H9 (cell line): ENCODE data around the gene KIT. TPM values are rescaled to one million over a fixed set of nuclear protein-coding genes. Genes with fewer than 3 reads are reported as not detected.

Experiments
- DNase-seq: peaks from one replicate; pipeline ENCODE4 v3.0.0-alpha.2; 2017
- H2AFZ ChIP-seq: one replicate; pipeline ENCODE4 v1.6.1; 2013; ENCODE audit warnings: mild to moderate bottlenecking, low read length, control low read depth, moderate library complexity
- H2AK5ac ChIP-seq: 2 replicates; pipeline ENCODE4 v1.6.1; 2013; ENCODE audit warnings: low read length, control low read depth, mixed read lengths; ENCODE audit not compliant: insufficient read length
- H2BK120ac ChIP-seq: one replicate; pipeline ENCODE4 v1.6.1; 2013; ENCODE audit warnings: low read depth, mild to moderate bottlenecking, low read length, control low read depth, inconsistent platforms; ENCODE audit not compliant: poor library complexity, severe bottlenecking
- H2BK12ac ChIP-seq: 2 replicates; pipeline ENCODE4 v1.6.1; 2013; ENCODE audit warnings: low read length, control low read depth, mixed read lengths, low read depth; ENCODE audit not compliant: insufficient read length
- H2BK15ac ChIP-seq: 2 replicates; pipeline ENCODE4 v1.6.1; 2013; ENCODE audit warnings: low read depth, low read length, control low read depth
- H2BK20ac ChIP-seq: one replicate; pipeline ENCODE4 v1.6.1; 2013; ENCODE audit warnings: low read depth, mild to moderate bottlenecking, low read length, control low read depth, inconsistent platforms; ENCODE audit not compliant: poor library complexity, severe bottlenecking
- H2BK5ac ChIP-seq: 2 replicates; pipeline ENCODE4 v1.6.1; 2013; ENCODE audit warnings: low read length, control low read depth, mixed read lengths; ENCODE audit not compliant: insufficient read length
- H3K14ac ChIP-seq: 2 replicates; pipeline ENCODE4 v1.6.1; 2013; ENCODE audit warnings: low read length, control low read depth; ENCODE audit not compliant: insufficient read depth
- H3K18ac ChIP-seq: 2 replicates; pipeline ENCODE4 v1.6.1; 2013; ENCODE audit warnings: low read depth, mild to moderate bottlenecking, mixed read lengths, low read length, control low read depth; ENCODE audit not compliant: insufficient read length
- H3K23ac ChIP-seq: 2 replicates; pipeline ENCODE4 v1.6.1; 2013; ENCODE audit warnings: low read length, control low read depth, mixed read lengths, low read depth; ENCODE audit not compliant: insufficient read length
- H3K23me2 ChIP-seq: 2 replicates; pipeline ENCODE4 v1.6.1; 2013; ENCODE audit warnings: low read depth, mild to moderate bottlenecking, mixed read lengths, low read length, control low read depth; ENCODE audit not compliant: insufficient read length, poor library complexity, severe bottlenecking
- H3K27ac ChIP-seq: 2 replicates; pipeline ENCODE4 v1.5.1; 2013; ENCODE audit warnings: low read length, control low read depth, mixed read lengths, low read depth; ENCODE audit not compliant: insufficient read length
- H3K27me3 ChIP-seq: 2 replicates; pipeline ENCODE4 v1.6.1; 2013; ENCODE audit warnings: low read length, control low read depth, inconsistent platforms; ENCODE audit not compliant: insufficient read depth
- H3K4ac ChIP-seq: 2 replicates; pipeline ENCODE4 v1.6.1; 2013; ENCODE audit warnings: low read depth, mild to moderate bottlenecking, control low read depth, inconsistent platforms, low read length, moderate library complexity
- H3K4me1 ChIP-seq: 2 replicates; pipeline ENCODE4 v1.6.1; 2013; ENCODE audit warnings: low read length, control low read depth, inconsistent platforms; ENCODE audit not compliant: insufficient read depth
- H3K4me2 ChIP-seq: 2 replicates; pipeline ENCODE4 v1.6.1; 2013; ENCODE audit warnings: low read length, control low read depth, mixed read lengths; ENCODE audit not compliant: insufficient read length, insufficient read depth
- H3K56ac ChIP-seq: 2 replicates; pipeline ENCODE4 v1.6.1; 2013; ENCODE audit warnings: low read depth, mild to moderate bottlenecking, mixed read lengths, low read length, control low read depth; ENCODE audit not compliant: insufficient read length
- H3K79me1 ChIP-seq: 2 replicates; pipeline ENCODE4 v1.6.1; 2013; ENCODE audit warnings: low read depth, mild to moderate bottlenecking, moderate library complexity, low read length, control low read depth, inconsistent platforms; ENCODE audit not compliant: insufficient read depth, poor library complexity, severe bottlenecking
- H3K79me2 ChIP-seq: 2 replicates; pipeline ENCODE4 v1.6.1; 2013; ENCODE audit warnings: low read length, control low read depth, inconsistent platforms; ENCODE audit not compliant: insufficient read depth
- H3K9ac ChIP-seq: 2 replicates; pipeline ENCODE4 v1.6.1; 2013; ENCODE audit warnings: low read length, control low read depth, mixed read lengths; ENCODE audit not compliant: insufficient read length; ENCODE audit errors: extremely low read depth
- H3K9me3 ChIP-seq: one replicate; pipeline ENCODE4 v1.6.1; 2013; ENCODE audit warnings: low read depth, low read length, inconsistent platforms; ENCODE audit not compliant: control insufficient read depth
- H3T11ph ChIP-seq: one replicate; pipeline ENCODE4 v1.6.1; 2013; ENCODE audit warnings: mild to moderate bottlenecking, low read length, control low read depth, inconsistent platforms
- H4K20me1 ChIP-seq: one replicate; pipeline ENCODE4 v1.6.1; 2013; ENCODE audit not compliant: control insufficient read depth, insufficient read length, insufficient read depth
- H4K5ac ChIP-seq: 2 replicates; pipeline ENCODE4 v1.6.1; 2013; ENCODE audit warnings: low read depth, mild to moderate bottlenecking, mixed read lengths, low read length, control low read depth; ENCODE audit not compliant: insufficient read length
- H4K8ac ChIP-seq: replicated peaks from 2 replicates; pipeline ENCODE4 v1.6.1; 2013; ENCODE audit warnings: low read length, control low read depth, mixed read lengths, low read depth; ENCODE audit not compliant: insufficient read length
- H4K91ac ChIP-seq: 2 replicates; pipeline ENCODE4 v1.6.1; 2013; ENCODE audit warnings: low read depth, mild to moderate bottlenecking, moderate library complexity, mixed read lengths, low read length, control low read depth; ENCODE audit not compliant: insufficient read length
- H3K27ac Mint-ChIP-seq, 3 experiments: 2 replicates in 2 of 3; 3 replicates in 1 of 3; pipeline ENCODE4 v1.8.0; 2020 to 2021; ENCODE audit warnings: mixed read lengths in 3 of 3, mild to moderate bottlenecking in 1 of 3, moderate library complexity in 1 of 3
- H3K27me3 Mint-ChIP-seq: 2 replicates; pipeline ENCODE4 v1.8.0; 2021; ENCODE audit warnings: low read depth, mild to moderate bottlenecking, moderate library complexity, mixed read lengths
- H3K36me3 Mint-ChIP-seq, 3 experiments: 2 replicates in 2 of 3; 3 replicates in 1 of 3; pipeline ENCODE4 v1.8.0; 2020 to 2021; ENCODE audit warnings: low read depth in 3 of 3, mixed read lengths in 3 of 3; ENCODE audit not compliant: insufficient read depth in 1 of 3
- H3K4me1 Mint-ChIP-seq, 2 experiments: 2 replicates each; pipeline ENCODE4 v1.8.0; 2020; ENCODE audit warnings: mixed read lengths in 2 of 2
- H3K4me3 Mint-ChIP-seq, 2 experiments: 2 replicates in 1 of 2; 3 replicates in 1 of 2; pipeline ENCODE4 v1.8.0; 2020 to 2021; ENCODE audit warnings: mild to moderate bottlenecking in 2 of 2, mixed read lengths in 2 of 2, moderate library complexity in 1 of 2
- H3K9me3 Mint-ChIP-seq, 2 experiments: 2 replicates in 1 of 2; 3 replicates in 1 of 2; pipeline ENCODE4 v1.8.0; 2020; ENCODE audit warnings: mild to moderate bottlenecking in 2 of 2, mixed read lengths in 2 of 2, moderate library complexity in 1 of 2
- WGBS: extraction: QIAGEN DNeasy Blood & Tissue Kit; methylation state at CpG from one replicate; pipeline ENCODE4 v1.1.7; 2013; ENCODE audit warnings: missing lambda C conversion rate, low lambda C conversion rate, mixed read lengths; ENCODE audit not compliant: insufficient read length; ENCODE audit errors: extremely low coverage; 5-methylcytosine and 5-hydroxymethylcytosine counted together
- total RNA-seq: library from RNA; stranded (reverse); gene quantifications from 2 replicates; pipeline ENCODE4 v1.2.1, GENCODE V29; 2021
- TF ChIP-seq, protein P1 (sequence below): fragments of 200-600 bp; sonication (generic); conservative IDR thresholded peaks from 3 replicates; pipeline ENCODE4 v1.8.0; 2021; ENCODE audit warnings: antibody characterized with exemption, mild to moderate bottlenecking

Gene KIT
- total RNA-seq, 1 experiment from 2014 or later, result 6.7 TPM

DNA sequence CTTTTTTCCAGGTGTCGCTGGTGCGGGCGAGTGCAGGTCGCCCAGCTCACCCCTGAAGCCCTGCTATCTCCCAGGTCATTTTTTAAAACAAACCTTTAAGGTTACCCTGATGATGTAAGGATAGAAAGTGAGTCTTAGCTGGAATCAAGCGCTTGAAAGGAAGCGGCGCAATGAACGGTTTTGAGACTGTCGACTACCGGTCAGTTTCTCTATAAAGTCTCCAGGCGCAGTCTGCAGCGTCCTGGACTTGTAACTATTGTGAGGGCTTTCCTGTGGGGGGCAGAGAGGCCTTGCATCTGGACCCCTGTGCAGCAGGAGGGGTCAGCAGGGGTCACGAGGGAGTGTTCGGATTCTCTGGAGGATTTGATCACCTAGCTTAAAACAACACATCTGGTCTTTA is 1.6 kb downstream of the KIT start:
- H3K56ac ChIP-seq, result no peak overlapping the region
- no peak overlapping the region for H4K91ac ChIP-seq
- H2BK15ac ChIP-seq, result no peak overlapping the region
- H3K14ac ChIP-seq, result no peak overlapping the region
- peak overlapping the region; percentile 14 for H3K9ac ChIP-seq
- no peak overlapping the region for H2BK12ac ChIP-seq
- Mint-ChIP-seq H3K9me3 (no peaks in the 10 kb centered on the region; a peak in 1 of 5 replicates), H3K4me1 (peaks cover 20 to 36% of the 10 kb centered on the region in 2 experiments), H3K4me3 (peak overlapping the region; percentile 72 to 91), H3K27ac (0 out of 7 replicates have a peak overlapping the region, but pooled peaks of 1 of the 3 experiments have one; percentile 22), H3K36me3 (no peaks in the 10 kb centered on the region; a peak in 1 of 7 replicates), H3K27me3 (peaks cover 76% of the 10 kb centered on the region)
- H4K20me1 ChIP-seq, result no peaks in the 10 kb centered on the region
- H3K27me3 ChIP-seq, result peaks cover 12% of the 10 kb centered on the region; the same call in 1 of the 2 replicates
- TF ChIP-seq, protein P1, sequence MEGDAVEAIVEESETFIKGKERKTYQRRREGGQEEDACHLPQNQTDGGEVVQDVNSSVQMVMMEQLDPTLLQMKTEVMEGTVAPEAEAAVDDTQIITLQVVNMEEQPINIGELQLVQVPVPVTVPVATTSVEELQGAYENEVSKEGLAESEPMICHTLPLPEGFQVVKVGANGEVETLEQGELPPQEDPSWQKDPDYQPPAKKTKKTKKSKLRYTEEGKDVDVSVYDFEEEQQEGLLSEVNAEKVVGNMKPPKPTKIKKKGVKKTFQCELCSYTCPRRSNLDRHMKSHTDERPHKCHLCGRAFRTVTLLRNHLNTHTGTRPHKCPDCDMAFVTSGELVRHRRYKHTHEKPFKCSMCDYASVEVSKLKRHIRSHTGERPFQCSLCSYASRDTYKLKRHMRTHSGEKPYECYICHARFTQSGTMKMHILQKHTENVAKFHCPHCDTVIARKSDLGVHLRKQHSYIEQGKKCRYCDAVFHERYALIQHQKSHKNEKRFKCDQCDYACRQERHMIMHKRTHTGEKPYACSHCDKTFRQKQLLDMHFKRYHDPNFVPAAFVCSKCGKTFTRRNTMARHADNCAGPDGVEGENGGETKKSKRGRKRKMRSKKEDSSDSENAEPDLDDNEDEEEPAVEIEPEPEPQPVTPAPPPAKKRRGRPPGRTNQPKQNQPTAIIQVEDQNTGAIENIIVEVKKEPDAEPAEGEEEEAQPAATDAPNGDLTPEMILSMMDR, result no peak
- H3K4ac ChIP-seq, result no peak overlapping the region
- no peak overlapping the region for H3T11ph ChIP-seq
- no peak overlapping the region for H3K23ac ChIP-seq
- H4K5ac ChIP-seq, result no peak overlapping the region
- no peak overlapping the region for H3K18ac ChIP-seq
- no peak overlapping the region for H2AK5ac ChIP-seq
- H3K23me2 ChIP-seq, result peaks cover 21% of the 10 kb centered on the region
- H3K79me1 ChIP-seq, result no peaks in the 10 kb centered on the region
- no peaks in the 10 kb centered on the region for H3K9me3 ChIP-seq
- peak overlapping the region; percentile 61 for H3K4me2 ChIP-seq
- no peak overlapping the region for H2BK120ac ChIP-seq
- DNase-seq, result no peak
- H2BK20ac ChIP-seq, result no peak overlapping the region
- peaks cover 4% of the 10 kb centered on the region; the same call in 1 of the 2 replicates for H3K4me1 ChIP-seq
- no peak overlapping the region for H4K8ac ChIP-seq
- H3K27ac ChIP-seq, result no peak overlapping the region
- no peak overlapping the region for H2BK5ac ChIP-seq
- no CpG with 5 or more reads among the region's 14 CpGs for WGBS
- H2AFZ ChIP-seq, result no peak overlapping the region
- H3K79me2 ChIP-seq, result no peaks in the 10 kb centered on the region; the same call in 1 of the 2 replicates
